Stimulated activated CD4-positive, alpha-beta T cell treated with anti-CD3 and anti-CD28 coated beads, Interleukin-12 subunit alpha, Interleukin-12 subunit beta, amount 100 ng/mL, for 4 hours (primary cell): ENCODE measurements around the gene GINS2.

Experiments used
- DNase-seq: peaks from one replicate; pipeline ENCODE4 v3.0.0-alpha.2; 2020

Gene GINS2

DNA sequence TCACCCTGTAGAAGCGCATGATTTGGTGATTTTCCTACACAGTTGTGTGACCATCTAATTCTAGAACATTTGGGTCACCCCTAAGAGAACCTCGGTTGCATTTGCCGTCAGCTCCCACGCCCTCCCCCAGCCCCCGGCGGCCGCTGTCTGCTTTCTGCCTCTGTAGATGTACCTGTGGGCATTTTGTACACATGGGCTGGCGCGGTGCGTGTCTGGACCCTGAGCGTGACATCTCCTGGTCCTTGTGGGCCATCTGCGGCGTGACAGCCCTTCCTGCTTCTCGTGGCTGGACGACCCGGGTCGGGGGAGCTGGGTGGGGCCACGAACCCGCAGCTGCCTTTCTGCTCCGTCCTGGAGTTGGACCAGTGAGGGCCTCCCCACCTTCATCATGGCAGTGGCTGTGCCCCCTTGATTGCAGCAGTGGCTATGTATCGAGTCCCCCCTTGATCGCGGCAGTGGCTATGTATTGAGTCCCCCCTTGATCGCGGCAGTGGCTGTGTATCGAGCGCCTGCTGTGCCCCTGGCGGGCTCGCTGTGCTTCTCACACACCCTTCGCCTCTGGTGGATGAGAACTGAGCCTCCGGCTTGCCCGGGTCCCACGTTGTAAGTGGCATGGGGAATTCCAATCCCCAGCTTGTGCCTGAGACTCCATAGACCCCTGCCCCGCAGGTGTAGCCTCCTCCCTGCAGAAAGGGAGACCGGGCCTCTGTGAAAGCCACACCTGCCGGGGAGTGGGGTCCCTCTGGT is 51.5 kb downstream of the GINS2 start:
- DNase-seq = no peak

DNA sequence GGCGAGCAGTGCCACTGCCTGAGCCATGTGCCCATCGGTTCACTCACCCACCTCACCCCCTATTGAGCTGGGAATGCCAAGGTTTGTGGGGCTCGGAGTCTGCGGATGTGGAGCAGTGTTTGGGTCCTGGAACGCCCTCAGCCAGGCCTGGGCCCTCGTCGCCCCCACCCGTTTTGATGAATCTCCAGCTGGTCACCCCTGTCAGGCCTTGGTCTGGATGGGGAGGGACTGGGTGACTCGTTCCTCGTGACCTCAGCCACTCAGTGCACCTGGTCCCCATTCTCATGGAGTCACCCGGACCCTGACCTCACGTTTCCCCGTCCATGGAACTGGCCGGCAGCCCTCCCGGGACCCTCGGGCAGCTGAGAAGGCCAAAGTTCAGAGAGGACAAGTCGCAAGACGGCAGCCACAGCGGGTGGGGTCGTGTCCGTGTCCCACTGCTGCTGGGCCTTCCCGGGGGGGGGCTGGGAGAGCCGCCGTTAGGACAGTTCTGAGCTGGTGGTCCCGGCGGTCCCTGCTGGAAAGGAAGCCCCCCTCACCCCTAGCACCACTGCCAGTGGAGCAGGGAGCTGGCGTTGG is 52.4 kb downstream of the GINS2 start:
- DNase-seq = no peak

DNA sequence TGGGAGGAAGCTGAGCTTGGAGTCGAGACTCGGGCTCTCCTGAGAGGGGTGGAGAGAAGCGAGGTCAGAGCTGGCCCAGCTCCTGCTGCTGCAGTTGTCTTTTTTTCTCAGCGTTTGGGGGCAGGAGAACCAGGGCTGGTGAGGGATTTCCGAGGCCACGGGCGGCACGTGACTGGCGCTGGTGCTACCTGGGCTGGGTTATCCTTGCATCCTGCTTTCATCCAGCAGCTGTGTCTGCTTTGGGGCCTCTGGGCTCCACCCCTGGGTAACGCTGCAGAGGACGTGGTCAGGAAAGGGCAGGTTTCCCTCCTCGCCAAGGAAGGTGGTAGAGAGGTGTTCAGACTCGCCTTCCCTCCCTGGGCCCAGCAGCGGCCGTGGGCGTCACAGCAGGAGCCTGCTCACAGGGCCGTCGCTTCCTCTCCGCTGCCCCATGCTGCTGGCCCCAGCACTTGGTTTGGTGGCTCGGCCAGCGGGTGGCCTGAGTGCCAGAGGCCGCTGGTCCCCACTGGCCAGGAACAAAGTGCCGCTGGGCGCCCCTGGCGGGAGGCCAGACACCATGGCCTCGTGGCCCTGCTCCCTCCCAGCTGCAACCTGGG is 53.1 kb downstream of the GINS2 start:
- DNase-seq = no peak

DNA sequence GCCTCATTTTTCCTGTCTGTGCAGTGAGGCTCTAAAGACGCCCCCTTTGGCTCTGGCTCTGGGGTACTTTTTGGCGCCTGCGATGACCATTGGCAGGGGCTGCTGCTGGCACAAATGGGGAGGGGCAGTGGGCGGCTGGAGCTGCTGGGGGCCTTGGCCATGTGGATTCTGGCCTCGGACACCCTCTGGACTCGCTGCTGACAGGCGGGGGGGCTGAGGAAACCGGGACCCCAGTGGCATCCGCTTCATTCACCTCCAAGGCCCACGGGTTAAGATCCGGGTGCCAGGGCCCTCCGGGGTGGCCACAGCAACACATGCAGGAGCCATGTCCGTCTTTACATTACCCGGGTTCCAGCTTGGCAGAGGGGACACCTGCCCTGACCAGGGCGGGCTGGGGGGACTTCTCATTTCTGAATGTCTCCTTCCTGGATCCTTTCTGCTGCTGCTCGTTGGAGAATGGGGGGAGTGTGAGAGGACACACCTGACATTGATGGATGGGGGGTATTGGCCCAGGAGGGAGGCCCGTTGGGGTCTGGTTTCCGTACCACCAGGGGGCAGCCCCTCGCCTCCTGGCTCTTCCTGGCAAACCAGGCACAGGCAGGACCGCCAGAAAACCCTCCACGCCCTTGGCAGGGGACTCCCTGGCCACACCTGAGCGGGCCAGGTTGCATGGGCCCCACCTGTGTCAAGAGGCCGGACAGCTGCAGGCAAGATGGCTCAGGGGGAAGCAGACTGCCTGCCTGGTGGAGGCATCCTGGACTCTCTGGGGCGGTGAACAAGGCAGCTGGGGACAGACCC is 53.8 kb downstream of the GINS2 start:
- DNase-seq = no peak

DNA sequence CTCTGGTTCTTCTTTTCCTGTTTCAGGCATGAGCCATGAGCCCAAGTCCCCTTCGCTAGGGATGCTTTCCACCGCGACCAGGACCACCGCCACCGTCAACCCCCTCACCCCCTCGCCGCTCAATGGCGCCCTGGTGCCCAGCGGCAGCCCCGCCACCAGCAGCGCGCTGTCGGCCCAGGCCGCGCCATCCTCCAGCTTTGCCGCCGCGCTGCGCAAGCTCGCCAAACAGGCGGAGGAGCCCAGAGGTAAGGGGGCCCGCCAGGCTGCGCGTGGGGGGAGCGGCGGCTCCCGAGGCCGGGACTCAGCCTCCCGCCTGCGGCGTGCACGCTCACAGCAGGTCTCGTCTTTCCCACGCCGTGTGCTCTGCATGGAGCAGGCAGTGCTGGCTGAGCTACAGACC is 54.9 kb downstream of the GINS2 start:
- no peak for DNase-seq

DNA sequence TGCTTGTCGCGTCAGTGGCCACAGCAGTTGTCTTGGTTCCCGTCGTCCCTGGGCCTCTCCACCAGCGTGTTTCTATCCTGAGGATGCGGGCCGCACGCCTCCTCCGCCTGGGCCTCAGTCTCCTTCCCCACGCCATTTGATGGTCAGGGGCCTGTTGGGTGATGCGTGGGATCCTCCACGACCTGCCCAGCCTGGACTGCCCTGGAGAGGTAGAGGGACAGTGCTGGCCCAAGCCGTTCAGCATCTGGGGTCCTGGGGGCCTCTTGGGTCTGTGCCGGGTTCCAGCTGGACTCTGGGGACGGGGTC is 55.4 kb downstream of the GINS2 start:
- no peak for DNase-seq

DNA sequence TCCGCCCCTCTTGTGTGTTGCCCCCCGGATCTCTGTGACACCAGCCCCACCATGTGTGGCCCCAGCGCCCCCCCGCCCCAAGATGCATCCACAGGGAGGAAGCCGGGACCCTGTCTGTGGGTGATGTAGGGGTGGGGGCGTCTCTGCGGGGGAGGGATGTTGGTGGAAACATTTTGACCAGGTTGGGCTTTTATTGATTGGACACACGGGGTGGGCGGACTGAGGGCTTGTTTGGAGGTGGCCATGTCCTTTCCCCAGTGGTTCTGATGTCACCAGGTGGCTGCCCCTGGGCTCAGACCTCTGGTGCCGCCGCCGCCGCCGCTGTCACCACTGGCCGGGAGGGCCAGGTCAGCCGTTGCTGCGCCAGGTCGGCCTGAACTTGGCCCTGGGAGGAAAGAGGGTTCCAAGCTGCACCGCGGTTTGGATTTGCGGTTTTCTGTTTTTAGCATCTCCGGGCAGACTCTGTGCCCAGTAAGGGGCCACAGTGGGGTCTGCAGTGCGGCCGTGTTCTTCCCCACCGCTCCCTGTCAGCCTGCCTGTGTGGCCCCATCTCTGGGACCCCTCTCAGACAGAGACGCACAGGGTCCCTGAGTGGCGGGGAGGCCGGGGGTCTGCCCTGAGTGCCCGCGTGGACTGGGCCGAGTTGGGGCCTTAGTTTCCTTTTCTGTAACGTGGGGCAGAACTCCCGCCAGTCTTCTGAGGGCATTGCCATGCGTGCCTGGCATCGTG is 55.9 kb downstream of the GINS2 start:
- no peak for DNase-seq

DNA sequence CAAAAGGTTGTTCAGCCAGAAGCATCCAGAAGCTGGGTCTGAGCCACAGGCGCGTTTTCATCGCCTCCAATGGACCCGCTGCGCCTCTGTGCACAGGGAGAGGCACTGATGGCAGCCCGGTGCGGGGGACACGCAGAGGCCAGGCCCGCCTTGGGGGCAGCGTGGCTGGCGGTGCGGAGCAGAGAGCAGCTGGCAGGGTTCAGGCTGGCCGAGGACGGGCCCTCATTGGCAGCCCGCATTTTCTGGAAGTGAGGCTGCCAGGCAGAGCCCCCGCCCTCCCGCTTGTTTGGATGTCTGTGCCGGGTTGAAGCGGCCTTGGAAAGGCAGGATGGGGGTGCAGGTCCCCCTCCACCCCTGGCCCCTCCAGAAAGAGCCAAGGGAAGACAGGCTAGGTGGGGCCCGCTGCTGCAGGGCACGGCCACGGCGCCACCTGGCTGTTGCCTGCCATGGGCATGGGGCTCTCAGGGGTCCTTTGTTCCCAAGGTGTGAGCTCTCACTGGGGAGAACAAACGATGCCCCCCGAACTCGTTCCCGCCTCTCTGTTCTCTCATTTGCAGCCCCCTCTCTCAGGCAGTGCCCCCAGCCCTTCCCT is 56.9 kb downstream of the GINS2 start:
- DNase-seq = no peak

DNA sequence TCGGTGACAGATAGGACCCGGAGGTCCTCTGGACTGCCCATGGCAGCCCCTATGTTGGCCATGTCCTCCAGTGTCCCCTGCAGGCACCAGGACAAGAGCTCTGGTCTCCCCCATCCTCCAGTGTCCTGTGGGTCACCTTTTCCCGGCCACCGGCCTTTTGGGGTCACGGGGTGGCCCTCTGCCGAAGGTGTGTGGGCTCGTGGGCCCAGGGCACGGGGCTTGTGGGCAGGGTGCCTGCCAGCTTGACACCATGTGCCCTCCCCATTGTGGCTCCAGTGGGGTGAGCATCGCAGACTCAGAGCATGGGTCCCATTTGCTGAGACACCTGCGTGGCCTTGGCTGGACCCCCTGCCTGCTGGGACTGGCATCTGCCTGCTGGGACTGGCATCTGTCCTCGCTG is 57.5 kb downstream of the GINS2 start:
- DNase-seq = no peak

DNA sequence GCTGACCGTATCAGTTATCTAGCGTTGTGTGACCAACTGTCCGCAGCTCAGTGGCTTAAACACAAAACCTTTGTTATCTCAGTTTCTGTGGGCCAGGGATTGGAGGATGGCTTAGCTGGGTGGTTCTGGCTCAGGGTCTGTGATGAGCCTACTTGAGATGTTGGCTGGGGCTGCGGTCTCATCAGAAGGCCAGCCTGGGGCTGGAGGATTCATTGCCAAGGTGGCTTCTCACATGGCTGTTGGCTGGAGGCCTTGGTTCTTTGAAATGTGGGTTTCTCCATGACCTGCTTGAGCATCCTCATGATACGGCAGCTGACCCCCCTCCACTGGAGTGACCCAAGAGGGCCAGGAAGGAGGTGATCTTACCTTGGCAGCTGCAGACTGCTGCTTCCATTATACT is 58.9 kb downstream of the GINS2 start:
- no peak for DNase-seq

DNA sequence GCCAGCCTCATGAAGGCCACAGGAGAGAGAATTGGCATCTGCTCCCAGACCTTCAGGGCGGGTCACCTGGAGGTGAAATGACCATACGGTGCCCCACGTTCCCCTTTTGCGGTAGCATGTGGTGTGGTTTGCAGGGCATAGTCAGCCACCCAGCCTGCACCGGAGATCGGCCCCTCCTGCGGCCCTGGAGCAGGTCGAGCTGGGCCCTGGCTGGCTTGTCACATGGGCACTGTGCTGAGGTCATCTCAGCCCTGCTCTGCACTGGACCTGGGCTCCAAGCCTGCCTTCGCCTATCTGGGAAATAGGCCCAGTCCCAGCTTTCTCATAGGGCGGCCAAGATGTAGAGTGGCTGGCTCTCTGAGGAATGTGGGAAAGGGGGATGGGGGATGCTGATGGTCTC is 59.4 kb downstream of the GINS2 start:
- DNase-seq = no peak

DNA sequence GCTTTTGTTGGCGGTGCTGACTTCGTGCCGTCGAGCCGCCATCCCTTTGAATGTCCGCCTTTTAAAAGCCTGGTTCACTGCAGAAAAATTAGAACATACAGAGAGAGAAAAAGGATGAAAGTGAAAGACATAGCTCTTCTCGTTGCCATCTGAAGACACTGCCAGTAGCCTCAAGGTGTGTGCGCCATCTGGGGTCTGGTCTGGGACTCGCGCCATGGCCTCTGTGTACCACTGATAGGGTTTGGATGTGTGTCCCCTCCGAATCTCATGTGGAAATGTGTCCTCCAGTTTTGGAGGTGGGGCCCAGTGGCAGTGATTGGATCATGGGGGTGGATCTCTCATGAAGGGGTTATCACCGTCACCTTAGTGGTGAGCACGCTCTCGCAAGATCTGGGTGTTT is 60.1 kb downstream of the GINS2 start:
- no peak for DNase-seq

DNA sequence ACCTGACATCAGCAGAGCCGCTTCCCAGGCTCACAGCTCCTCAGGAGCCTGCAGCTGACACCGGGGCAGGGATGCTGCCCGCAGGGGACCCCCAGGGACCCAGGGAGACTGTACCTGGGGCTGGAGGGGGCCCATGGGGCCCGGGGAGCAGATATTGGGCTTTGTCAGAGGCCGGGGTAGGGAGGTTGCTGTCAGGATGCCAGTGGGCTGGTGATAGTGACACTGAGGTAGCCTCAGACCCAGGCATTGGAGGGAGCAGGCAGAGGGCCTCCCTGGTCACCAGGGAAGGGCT is 60.5 kb downstream of the GINS2 start:
- no peak for DNase-seq

DNA sequence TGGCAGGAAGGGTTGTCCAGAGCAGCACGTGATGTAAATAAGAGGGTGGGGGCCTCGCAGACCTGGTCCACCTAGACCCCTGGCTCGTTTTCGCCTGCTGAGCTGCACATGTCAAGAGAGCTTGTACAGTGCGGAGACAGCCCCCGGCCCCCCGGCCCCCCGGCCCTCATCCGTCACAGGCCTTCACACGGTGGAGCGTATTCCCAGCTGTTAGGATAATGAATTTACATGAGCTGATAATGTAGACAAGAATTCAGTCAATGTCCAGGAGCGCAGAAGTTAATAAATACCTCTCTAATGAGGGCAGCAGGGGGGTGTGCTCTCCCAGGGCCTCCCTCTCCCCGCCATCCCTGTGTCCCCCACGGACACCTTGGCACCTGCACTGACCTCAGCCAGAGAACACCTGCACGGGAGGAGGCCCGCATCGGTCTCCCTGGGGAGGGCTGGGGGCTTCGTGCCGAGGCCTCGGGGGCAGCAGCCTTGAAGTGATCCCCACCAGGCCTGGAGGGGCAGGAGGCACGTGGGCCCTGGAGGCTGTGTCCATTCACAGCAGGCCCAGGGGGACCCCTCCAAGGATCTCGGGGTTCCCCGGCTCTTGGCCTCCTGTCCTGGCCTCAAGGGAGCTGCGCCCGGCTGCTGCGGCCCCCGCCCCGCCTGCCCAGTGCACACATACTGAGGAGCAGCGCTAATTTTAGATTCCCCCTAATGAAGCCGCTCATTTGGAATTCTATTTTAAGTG is 61.1 kb downstream of the GINS2 start:
- no peak for DNase-seq

DNA sequence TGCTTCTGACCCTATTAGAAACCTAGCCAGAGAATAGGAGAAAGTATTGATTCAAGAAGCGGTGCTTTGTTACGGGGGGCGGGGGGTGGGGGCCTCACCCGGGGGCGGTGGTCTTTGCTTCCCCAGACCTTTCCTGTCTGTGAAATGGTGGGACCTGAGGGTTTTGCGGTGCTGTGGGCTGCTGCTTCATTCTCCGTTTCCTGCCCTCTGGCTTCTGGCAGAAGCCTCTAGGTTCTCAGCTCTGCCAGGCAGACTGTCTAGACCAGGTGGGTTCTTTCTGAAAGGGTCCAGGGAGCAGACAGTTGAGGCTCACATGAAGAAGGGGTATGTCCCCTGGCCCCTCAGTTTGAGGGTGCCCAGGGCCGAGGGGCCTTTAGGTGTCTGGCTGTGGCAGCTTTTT is 61.7 kb downstream of the GINS2 start:
- no peak for DNase-seq
